Skeletal muscle cell (primary cell): Measurements from ENCODE around the gene EDEM3.
"Not testable (repeated sequence)": the region's sequence is repeated elsewhere in the genome, so short reads cannot be mapped to it uniquely, and the experiment has no call there.

ENCODE experiments used
- DNase-seq: peaks from one replicate; pipeline ENCODE4 v3.0.0-alpha.2; 2010; ENCODE audit warnings: low read depth
- H3K4me3 ChIP-seq: 2 replicates; pipeline ENCODE4 v1.5.1; 2011; ENCODE audit warnings: low read depth, mild to moderate bottlenecking, control low read depth, low read length, moderate library complexity

Gene EDEM3

GRCh38 chr1:184754476-184755225, at the start of gene EDEM3:
EDEM3 (minus strand) TSS chr1:184754858; CDS start chr1:184754646, 212 bp downstream.
- peak within 1 kb of the TSS; percentile 85 for H3K4me3 ChIP-seq
- DNase-seq = peak; percentile 99

- DNase-seq = no peak
- no peak overlapping the region for H3K4me3 ChIP-seq
These were observed 49.6 kb upstream of the EDEM3 start for GRCh38 chr1:184804220-184804619.

DNA sequence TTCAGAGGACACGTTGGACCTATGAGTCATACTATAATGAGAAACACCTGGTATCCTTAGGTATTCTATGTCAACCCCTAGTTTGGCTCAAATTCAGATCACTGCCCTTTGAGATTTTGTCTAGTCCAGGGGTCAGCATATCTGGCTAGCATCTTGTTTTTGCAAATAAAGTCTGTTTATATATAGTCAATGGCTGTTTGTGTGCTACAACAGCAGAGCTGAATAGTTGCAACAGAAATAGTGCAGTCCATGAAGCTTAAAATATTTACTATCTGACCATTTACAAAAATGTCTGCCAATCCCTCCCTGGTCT, 48.5 kb upstream of the EDEM3 start:
- no peak for DNase-seq
- H3K4me3 ChIP-seq = no peak overlapping the region

DNA sequence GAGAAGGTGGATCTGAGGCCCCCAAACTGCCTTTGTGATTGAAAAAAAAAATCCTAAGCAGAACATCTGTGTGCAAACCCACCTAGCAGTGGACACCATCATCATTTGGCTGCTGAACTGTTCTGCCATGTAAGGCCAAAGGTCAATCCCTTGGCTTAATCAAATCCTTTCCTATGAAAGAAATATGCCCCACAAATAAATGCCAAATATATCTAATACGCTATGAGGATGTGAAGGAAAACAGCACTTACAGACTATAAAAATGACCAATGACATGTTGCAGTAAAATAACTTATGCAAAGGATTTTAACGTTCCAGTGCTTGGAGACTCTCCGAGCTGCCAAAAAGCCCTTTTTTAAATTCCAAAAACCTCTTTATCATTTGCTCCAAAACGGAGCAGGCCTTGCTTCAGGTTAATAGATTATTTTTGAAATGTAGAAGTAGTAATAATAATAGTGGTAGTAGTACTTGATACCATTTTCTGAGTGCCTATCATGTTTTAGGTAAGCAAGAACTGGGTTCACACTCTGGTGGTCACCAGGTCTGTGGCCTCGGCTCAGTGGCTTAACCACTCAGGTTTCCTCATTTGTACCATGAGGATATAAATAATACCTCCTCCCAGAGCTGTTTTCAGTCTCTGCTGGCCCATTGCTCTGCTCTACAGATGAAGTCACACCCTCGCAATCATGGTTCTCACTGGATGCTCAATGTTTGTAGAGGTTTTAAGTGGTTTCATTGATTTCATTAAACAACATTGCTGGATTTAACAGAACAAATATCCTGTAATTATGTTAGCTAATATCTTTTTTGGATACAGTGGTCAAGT, 47.9 kb upstream of the EDEM3 start:
- no peak for DNase-seq
- no peak overlapping the region for H3K4me3 ChIP-seq

DNA sequence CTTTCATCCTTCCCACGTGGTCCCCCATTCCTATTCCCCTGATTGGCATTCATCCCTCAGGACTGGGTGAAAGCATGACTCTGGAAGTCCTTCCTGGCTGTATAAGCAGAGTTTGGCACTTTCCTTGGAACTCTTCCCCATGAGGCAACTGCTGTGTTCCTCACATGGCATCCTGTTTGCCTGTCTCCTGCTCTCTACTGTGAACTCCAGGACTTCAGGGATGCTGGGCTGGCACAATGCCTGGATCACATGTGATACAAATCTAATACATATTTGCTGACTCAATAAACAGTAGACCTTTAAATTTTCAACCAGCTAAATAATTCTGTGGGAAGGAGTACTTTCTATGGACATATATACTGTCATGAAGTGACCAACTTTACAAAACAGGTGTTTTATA, 46.8 kb upstream of the EDEM3 start:
- no peak overlapping the region for H3K4me3 ChIP-seq
- peak; percentile 62 for DNase-seq

DNA sequence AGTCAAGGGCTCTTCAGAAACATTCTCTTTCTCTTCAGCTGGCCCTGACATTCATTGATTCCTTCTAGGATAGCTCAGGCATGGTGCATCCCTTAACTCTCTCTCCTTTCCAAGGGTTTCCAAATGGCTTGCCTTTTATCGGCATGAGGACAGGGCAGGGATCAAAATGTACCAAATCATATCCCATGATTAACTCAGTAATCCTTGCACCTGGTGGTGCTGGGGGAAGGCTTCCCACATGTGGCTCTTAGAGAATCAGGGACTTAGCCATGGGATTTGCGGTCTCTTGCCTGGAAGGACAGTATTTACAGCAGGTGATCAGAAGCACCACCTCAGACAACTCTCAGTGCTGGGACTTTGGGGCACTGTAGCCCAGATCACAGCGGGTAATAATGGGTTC, 46.2 kb upstream of the EDEM3 start:
- no peak overlapping the region for H3K4me3 ChIP-seq
- no peak for DNase-seq

- no peak overlapping the region for H3K4me3 ChIP-seq
- DNase-seq = no peak
These were observed 39.3 kb upstream of the EDEM3 start for GRCh38 chr1:184793967-184794366.

GRCh38 chr1:184792450-184792969, 37.9 kb upstream of the EDEM3 start:
- no peak overlapping the region for H3K4me3 ChIP-seq
- peak; percentile 98 for DNase-seq

GRCh38 chr1:184791550-184791900, 36.9 kb upstream of the EDEM3 start:
- H3K4me3 ChIP-seq = no peak overlapping the region
- DNase-seq = peak; percentile 24

DNA sequence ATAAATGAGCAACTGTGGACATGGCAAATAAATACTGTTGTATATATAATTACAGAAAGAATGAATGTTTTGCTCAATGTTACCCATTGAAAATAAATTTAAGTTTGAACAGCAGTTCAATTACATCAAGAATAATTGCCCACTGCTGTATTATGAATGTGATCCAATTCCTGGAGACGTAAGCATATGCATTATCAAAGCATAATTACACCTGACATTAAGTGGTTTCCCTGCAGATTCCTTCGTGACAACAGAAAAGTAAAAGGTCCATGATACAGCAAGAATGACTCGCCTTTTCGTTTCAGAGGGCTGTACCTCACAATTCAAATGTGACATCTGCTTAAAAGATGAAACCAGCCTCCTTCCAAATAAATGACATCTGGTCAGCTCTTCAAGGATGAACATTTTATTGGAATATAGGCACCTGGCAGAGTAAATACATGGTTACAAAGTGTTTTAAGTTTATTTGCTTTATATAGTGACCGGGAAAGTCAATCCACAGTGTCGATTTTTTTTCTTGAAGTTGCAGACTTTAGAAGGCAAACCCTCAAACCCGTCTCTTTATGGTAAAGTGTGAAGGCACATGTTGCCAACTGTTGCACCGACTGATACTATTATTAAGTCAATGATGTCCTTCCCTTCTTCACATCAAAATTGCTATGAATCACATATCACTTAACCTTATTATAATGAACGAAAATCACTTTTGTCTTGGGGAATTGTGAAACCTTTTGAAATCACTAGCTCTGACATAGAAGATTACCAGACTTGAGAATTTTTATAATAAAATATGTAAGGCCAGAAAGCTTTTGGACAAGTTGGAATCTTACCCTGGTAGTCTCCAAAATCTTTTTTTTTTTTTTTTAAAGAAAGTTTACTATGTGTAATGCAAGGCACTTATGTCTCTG, 36.2 kb upstream of the EDEM3 start:
- H3K4me3 ChIP-seq = no peak overlapping the region
- DNase-seq = no peak

DNA sequence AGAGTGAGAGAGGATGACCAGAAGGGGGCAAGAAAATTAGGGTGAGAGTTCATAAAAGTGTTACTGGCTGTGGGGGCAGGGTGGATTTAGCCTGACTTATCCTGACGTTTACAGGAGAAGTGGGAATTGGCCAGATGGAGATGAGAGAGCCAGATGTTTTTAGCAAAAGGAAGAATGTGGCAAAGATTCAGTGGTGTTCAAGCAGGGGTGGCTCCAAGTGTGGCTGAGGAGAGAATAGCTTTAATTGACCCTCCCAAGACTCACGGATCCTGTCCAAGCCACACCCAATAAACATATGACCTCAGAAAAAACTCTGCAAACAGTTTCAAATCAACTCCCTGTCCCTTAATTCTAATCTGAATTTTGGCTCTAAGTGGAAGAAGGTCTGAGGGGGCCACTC, 35.2 kb upstream of the EDEM3 start:
- no peak overlapping the region for H3K4me3 ChIP-seq
- no peak for DNase-seq

- no peak for DNase-seq
- no peak overlapping the region for H3K4me3 ChIP-seq
These were observed 34.3 kb upstream of the EDEM3 start for GRCh38 chr1:184788970-184789369.

DNA sequence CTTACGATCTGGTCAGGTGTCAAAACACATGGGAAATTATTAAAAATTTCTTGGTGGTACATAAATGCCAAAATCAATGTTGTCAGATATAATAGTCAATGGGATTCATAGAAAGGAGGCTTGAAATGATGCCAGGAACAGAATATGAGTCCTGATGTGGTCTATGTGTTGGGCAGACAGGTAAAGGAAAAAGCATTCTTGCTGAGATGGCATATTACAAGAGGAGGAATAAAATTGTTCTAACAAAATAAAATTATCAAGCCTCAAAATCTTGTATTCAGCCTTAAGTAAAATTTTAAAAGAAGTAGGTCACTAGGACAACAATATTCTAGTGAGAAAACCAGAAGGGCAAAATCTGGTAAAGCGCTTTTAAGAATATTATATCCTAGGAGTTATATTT, 30.9 kb upstream of the EDEM3 start:
- no peak for DNase-seq
- no peak overlapping the region for H3K4me3 ChIP-seq

DNA sequence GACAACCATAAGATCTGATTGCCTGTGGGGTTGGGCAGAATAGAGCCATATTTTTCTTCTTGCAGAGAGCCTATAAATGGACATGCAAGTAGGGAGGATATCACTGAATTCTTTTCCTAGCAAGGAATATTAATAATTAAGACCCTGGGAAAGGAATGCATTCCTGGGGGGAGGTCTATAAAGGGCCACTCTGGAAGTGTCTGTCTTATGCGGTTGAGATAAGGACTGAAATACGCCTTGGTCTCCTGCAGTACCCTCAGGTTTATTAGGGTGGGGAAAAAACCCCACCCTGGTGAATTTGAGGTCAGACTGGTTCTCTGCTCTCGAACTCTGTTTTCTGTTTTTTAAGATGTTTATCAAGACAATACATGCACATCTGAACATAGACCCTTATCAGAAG, 29.1 kb upstream of the EDEM3 start:
- DNase-seq = not testable (repeated sequence)

GRCh38 chr1:184781941-184782340, 27.3 kb upstream of the EDEM3 start:
- DNase-seq = no peak
- H3K4me3 ChIP-seq = no peak overlapping the region

More for the DNA sequence above, 29.1 kb upstream of the EDEM3 start:
- not testable (repeated sequence) for H3K4me3 ChIP-seq

DNA sequence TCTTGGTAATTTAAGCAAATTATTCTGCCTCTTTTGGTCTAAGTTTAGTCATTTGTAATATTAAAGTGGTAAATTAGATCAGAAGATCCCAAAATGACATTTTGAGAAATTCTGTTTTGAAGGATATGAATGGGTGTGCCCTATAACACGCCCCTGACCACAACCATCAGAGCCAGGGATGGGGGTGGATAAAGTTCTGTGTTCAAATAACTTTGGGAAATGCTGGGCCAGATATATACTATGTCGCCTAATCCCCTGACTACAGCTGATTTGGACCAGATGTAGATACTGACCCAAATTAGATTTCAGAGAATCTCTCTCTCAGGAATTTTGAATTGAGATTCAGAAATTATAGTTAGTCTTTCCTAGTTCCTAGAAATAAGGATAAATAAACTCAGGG, 21.2 kb upstream of the EDEM3 start:
- no peak overlapping the region for H3K4me3 ChIP-seq
- DNase-seq = no peak

DNA sequence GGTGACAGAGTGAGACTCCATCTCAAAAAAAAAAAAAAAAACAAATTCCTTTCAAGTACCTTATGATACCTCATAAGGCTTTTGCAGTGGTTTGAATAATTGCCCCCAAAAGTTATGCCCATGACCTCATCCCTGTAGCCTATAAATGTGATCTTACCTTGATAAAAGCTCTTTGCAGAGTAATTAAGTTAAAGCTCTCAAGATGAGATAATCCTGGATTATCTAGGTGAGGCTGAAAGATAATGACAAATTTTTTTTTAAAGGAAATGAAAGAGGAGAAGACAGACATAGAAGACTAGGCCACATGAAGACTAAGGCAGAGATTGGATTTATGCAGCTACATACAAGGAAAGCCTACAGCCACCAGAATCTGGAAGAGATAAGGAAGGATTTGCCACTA, 20.7 kb upstream of the EDEM3 start:
- DNase-seq = no peak
- H3K4me3 ChIP-seq = no peak overlapping the region

GRCh38 chr1:184773762-184774320, 19.2 kb upstream of the EDEM3 start:
- no peak for DNase-seq
- H3K4me3 ChIP-seq = no peak overlapping the region

DNA sequence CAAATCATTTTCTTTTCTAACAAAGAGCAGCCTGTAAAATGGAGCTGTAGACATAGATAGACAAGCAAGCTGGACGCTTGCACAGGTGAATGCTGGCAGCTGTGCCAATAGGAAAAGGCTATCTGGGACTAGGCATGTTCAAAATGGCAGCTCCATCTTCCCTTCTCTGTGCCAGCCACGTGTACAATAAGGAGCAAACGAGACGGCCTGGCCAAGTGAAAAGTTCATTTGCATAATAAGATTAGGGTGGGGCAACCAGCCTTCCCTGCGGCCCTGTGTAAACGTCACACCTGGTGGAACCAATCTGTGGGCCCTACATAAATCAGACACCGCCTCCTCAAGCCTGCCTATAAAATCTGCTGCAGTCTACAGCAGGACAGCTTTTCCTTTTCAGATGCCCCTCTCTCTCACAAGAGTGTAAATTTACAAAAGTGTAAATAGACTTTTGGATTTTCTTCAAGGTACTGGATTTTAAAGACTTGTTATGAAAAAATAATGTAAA, 16.6 kb upstream of the EDEM3 start:
- no peak overlapping the region for H3K4me3 ChIP-seq
- no peak for DNase-seq
